DMS79 treated with DMSO at 0.1 percent for 48 hours (cell line): Measurements from ENCODE around the gene TSPY3.
"Not testable (repeated sequence)": the region's sequence is repeated elsewhere in the genome, so short reads cannot be mapped to it uniquely, and the experiment has no call there.

Experiments used
- DNase-seq: peaks from one replicate; lab custom pipeline; 2025; lab: John Stamatoyannopoulos, UW

Gene TSPY3, protein sequence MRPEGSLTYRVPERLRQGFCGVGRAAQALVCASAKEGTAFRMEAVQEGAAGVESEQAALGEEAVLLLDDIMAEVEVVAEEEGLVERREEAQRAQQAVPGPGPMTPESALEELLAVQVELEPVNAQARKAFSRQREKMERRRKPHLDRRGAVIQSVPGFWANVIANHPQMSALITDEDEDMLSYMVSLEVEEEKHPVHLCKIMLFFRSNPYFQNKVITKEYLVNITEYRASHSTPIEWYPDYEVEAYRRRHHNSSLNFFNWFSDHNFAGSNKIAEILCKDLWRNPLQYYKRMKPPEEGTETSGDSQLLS

GRCh38 chrY:9398121-9398520, at the start of gene TSPY3:
TSS of gene TSPY3 (plus strand) at chrY:9398421. CDS start at chrY:9398467, 46 bp downstream.
- DNase-seq = not testable (repeated sequence)

GRCh38 chrY:9357497-9357896, 40.7 kb upstream of the TSPY3 start, which contains the start of gene TSPY8:
TSS of gene TSPY8 (plus strand) at chrY:9357797. CDS start at chrY:9357843, 46 bp downstream.
- DNase-seq = not testable (repeated sequence)

DNA sequence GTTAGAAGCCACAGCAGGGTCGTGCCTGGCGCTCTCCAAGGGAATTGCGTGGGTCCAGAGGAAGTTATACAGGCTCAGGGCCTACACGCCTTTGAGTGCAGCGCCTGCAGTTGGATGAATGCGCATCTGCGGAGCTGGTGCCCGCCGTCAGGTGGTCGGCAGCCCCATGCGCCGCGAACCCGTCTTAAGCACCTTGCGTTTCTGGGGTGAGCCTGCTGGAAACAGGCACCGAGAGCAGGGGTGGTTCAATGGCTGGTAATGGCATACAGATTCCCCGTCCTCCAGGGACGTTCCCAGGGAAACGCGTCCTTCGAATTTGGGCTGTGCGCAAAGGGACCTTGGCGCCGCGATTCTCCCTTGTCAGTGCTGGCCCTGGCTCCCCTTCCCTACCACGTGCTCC, 1.7 kb upstream of the TSPY3 start:
- not testable (repeated sequence) for DNase-seq
